HG03432 (cell line): ENCODE data around the gene RFT1.

Source experiments
- ATAC-seq: cut with Tn5 transposase; IDR thresholded peaks from one replicate; pipeline ENCODE4 v1.9.1; 2021; ENCODE audit warnings: mild to moderate bottlenecking, moderate library complexity; ENCODE audit not compliant: unreplicated experiment

RFT1 gene

GRCh38 chr3:53130179-53131061, at the start of gene RFT1:
TSS of gene RFT1 (minus strand) at chr3:53130435. CDS start at chr3:53130400, 35 bp downstream.
- peak; percentile 89 for ATAC-seq

- no peak for ATAC-seq
Observed at GRCh38 chr3:53179580-53179979, 49.3 kb upstream of the RFT1 start.

GRCh38 chr3:53178246-53178645, 48.0 kb upstream of the RFT1 start:
- ATAC-seq, result no peak

DNA sequence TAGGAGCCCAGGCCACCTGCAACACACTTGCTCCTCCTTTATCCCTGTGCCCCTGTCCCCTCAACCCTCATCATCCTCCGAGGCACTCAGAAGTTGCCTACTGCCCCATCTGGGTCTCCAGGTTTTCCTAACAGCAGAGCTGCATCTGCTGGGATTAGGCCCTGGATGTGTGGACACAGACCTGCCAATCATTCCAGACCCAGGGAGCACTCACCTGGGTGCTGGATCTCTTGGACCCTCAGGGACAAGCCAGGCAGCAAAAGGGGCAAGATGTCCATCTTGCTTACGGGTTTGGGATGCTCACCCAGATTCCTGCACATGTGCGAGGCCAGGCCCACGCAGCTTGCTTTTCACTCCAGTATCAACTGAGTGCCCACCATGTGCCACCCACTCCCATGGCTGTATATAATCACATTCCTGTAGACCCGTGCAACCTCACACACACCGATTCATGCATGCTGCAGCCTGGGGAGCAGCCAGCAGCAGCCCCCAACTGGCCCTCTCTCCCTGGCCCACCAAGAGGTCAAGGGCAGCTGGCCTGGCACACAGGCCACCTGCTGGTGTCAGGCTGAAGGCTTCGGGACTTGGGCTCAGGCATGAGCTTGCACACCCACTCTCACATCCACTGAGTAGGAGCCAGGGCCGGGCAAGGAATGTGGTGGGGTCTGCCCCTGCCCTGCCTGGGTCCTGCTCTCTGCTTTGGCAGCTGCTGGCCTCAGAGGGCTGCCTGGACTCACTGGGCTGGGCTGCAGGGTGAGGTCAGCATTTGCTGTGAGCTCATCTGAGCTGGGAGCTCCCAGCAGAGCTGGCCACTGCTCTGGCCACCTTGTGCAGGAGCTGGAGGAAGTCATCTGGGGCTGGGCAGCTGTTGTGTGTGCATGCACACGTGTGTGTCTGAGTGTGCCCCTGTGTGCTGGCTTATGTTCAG, 45.6 kb upstream of the RFT1 start:
- no peak for ATAC-seq

DNA sequence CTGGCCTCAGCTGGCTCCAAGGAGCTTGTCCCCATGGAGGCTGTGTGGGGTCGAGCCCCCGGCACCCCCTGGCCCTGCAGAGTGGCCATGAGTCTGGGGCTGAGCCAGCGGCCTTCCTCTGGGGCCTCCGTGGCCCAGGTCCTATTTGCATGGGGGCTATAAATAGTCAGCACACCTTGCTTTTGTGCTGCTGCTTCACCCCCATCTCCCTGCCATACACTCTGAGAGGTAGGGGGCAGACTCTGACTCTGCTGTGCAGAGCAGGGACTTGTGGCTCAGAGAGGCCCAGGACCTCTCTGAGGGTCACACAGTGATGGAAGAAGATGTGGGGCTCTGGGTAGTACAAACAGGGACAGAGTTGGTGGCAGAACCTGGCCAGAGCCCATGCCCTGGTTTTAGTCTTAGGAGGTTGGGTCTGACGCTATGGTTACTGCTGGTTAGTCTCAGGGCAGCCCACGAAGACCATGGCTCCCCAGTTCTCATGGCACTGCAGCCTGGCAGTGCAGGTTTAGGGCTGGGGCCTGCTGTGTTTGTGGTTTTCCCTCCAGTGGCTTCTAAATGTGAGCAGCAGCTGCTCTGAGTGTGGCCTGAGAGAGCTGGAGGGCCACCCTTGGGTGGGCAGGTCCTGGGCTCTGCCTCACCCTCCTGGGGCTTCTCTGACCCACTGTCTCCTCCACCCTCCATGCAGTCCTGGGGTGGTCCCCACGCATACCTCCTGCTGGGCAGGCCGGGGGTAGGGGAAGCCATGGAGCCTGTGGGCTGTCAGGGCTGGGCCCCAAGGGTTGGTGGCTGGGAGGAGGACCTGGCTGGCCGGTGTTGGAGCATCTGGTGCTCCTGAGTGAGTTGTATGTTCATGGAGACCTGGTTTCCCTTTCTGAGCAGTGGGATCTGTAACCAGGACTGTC, 44.4 kb upstream of the RFT1 start:
- ATAC-seq, result peak; percentile 46

DNA sequence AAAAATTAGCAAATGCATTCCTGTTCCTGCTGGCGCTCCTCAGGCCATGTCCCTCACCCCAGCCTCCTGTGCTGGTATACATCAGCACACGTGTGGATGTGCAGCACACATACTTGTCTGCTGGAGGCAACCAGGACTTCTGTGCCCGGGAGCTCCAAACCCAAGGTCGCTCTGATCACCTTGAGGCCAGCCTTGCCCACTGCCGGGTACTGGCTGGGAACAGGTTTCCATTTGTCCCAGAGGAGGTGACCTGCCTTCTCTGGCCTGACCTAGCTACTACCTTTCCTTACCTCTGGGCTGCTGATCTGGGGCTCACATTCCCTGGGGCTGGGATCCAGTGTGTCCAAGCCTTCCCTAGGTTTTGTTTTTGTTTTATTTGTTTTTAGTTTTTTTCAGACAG, 42.9 kb upstream of the RFT1 start:
- no peak for ATAC-seq

DNA sequence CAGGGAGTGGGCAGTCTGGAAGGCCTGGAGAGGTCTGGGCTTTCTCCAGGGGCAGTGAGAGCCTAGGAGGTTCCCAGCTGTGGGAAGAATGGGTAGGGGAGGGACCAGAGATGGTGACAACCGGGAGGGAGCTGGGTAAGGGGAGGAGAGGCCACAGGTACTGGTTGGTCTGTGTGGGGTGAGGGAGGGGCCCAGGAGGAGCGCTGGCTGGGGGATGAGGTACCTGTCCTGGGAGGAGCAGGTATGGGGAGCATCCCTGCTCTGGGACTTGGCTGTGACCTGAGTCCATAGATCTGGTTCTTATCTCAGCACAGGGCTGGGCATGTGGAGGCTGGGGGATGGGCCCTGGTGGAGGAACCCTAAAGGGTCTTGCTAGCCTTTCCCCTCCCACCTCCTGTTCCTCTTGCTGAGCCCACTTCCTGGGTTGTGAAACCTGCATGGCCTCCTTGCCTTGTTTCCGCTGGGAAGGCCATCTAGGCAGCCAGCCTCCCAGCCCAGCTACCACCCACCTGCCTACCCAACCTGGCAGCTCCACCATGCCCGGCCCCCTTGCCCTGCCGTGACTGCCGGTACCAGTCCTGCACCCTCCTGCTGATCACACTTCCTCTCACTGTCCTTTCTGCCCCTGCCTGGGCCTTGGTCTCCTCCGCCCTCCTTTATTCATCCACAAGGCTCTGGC, 41.7 kb upstream of the RFT1 start:
- ATAC-seq, result no peak

GRCh38 chr3:53171064-53171418, 40.8 kb upstream of the RFT1 start:
- no peak for ATAC-seq

GRCh38 chr3:53170325-53171063, 40.3 kb upstream of the RFT1 start:
- ATAC-seq, result peak; percentile 43

GRCh38 chr3:53169832-53170324, 39.6 kb upstream of the RFT1 start:
- no peak for ATAC-seq

DNA sequence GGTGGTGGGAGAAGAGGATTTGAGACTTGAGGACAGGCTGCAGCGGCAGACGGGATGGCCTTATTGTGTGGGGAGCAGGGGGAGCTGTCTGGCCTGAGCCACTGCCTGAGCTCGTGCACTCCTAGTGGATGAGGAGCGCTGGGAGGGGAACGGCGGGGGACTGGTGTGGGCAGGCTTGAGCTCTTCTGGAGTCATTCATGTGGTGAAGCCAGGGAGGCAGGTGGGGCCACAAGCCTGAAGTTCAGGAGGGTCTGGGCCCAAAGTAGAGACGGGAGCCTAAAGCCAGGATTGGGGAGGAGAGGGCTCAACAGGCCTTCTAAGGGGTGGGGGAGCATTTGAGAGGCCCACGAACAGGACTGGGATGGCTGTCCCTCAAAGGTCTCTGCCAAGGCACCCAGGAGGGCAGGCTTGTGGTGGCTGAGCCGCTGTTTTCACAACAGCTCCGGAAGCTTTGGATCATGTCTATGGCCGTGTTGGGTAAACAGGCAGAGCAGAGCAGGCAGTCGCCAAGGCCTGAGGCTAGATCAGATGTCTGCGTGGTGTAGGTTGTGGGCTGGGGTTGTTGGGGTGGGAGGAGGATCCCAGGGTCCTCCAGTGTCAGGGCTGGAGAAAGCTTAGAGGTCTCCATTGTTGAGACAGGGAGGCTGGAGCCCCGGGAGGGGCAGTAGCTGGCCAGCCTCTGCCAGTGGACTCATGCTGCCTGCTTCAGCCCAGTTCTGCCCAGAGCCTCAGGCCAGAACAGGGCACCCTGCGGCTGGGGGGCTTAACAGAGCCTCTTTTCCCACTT, 39.0 kb upstream of the RFT1 start:
- no peak for ATAC-seq

DNA sequence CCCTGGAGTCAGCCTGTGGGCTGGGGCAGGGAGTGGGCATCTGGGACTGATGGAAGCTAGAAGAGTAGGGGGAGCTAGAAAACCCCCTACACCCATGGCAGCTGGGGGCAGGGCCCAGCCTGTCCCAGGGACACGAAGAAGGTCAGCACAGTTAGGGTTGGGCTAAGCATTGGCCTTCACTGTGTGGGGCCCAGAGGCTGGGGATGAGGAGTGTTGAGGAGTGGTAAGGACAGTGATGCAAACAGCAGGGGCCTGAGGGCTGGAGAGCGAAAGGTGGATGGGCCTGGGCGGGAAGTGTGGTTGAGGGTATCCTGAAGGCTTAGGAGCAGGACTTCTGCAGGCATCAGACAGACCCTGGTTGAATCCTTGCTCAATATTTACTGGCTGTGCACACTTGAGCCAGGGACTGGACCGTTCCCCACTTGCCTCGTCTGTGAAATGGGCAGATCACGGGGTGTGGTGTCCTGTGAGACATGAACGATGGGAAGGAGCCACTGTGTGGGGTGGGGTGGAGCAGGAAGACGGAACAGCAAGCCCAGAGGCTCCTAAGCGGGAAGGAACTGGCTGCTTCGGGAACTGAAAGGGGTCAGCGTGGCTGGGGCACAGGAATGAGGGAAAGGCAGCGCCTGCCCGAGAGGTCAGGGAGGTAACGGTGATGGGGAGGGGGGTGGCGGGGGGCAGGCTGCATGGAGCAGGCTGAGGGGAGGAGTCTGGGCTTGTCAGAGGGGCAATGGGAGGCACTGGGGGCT, 38.1 kb upstream of the RFT1 start:
- no peak for ATAC-seq

DNA sequence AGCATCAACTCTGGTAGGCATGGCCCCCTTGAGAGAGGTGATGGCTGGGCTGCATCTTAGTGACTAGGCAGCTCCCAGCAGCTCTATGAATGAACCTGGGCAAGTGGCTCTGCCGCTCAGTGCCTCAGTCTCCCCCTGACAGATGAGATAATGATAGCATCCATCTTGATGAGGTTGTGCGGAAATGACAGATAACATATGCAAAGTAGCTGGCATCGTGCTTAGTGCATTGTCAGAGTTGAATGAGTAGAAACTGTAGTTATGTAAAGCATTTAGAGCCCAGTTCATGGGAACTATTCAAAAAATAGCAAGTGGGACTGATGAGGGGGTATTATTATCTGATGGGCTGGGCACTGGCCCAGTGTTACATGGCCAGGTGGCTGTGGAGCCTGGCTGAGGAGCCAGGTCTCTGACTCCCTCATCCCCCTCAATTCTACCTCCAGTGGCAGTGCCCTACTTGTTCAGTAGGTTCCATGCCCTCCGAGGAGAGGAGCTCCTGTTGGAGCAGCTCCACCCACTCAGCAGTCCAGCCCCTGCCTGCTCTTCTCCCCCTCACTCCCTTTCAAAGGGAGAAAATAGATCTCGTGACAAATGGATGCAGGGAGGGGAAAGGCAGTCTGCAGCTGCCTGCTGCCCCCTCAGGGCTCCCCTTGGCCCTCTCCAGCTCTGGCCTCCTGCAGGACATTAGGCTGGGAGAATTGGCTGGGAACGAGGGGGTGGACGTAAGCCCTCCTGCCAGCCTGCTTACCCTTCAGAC, 37.4 kb upstream of the RFT1 start:
- ATAC-seq, result peak; percentile 21

DNA sequence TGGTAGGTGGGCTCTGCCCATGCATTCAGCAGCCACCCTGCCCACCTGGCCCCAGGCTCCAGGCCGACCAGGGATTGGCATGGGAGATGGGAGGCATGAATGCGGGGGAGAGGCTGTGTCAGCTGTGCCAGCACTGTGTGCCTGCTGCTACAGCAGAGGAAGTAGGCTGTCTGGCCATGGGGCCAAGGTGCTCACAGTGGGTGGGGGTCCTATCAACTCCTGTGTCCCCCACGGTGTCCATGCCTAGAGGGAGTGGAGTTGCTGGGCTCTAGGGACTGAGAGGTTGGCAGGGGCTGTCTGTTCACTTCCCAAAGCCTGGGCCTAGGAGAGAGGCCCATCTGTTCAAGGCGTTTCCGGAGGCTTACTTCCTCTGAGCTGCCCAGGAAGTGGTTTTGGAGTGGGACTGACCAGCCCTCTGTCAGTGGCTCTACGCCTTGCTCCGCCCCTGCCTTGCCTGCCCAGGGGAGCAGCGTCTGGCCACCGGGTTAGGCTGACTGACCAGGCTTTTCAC, 36.6 kb upstream of the RFT1 start:
- ATAC-seq, result peak; percentile 24

- ATAC-seq, result no peak
Observed at GRCh38 chr3:53166206-53166605, 36.0 kb upstream of the RFT1 start.

DNA sequence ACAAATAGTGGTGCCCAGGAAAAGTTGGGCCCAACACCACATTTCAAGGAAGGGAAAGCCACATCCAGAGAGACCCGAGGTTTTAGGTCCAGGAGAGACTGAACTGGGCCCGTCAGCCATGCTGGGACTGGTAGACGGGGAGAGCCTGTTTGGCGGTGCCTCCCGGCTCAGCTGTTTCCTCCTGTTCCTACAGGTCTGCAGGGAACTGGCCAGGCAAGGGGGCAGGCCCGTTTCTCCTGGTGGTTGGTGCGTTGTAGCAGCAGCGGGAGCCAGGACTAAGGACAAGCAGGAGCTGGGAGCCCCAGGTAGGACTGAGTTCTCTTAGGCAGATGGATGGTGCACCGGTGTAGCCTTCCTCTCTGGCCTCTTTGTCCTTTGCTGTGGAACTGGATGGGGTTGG, 34.7 kb upstream of the RFT1 start:
- ATAC-seq, result no peak
